ENCODE data around the gene HEY2.
A peak's percentile ranks its signal among the peaks of the same experiment; 100 is the strongest.
"Not testable (repeated sequence)": the region's sequence is repeated elsewhere in the genome, so short reads cannot be mapped to it uniquely, and the experiment has no call there.

The HEY2 gene

DNA sequence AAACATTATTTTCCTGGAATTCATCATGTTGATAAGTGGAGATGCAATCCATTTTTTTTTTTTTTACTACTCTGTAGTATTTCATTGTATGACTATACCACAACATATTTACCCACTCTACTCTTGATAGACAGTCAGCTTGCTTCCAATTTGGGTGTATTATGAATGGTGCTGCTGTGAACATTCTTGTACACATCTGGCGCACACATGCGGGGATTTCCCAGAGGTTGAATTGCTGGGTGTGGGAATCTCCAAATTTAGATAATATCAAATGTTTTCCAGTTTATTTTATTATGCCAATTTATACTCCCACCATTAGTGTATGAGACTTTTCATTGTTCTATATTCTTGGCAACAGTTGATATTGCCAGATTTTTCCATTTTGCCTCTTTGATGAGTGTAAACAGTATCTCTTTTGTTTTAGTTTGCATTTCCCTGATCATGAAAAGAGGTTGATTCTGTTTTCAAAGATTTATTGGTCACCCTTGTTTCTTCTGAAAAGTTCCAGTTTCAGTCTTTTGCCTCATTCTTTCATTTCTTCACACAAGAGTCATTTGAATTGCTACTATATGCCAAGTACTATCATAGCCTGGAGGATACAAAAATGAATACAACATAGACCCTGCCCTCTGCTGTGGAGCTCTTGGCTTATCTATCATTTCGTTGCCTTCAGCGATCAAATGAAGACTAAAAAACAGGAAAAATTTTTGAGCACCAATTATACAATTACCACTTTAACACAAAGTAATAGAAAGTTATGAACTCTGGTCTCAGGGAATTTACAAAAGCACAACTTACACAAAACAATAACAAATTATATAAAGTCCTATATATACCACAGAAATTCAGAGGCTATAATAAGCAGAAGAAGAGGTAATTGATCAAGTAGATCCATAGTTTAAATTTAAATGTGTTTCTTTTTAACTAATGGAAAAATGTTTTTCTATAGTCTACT is 24.2 kb downstream of the HEY2 start:
- DNase-seq: no peak

DNA sequence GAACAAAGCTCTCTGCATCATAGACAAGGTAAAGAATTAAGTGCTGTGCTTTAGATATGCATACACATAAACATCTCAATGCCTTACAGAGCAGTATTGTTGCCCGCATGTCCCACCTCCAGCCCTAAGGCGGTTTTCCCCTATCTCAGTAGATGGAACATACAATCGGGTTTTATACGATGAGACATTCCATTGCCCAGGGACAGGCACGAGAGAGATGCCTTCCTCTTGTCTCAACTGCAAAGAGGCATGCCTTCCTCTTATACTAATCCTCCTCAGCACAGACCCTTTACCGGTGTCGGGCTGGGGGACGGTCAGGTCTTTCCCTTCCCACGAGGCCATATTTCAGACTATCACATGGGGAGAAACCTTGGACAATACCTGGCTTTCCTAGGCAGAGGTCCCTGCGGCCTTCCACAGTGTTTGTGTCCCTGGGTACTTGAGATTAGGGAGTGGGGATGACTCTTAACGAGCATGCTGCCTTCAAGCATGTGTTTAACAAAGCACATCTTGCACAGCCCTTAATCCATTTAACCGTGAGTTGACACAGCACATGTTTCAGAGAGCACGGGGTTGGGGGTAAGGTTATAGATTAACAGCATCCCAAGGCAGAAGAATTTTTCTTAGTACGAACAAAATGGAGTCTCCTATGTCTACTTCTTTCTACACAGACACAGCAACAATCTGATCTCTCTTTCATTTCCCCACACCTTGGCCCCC is 26.8 kb downstream of the HEY2 start:
- DNase-seq: not testable (repeated sequence)

DNA sequence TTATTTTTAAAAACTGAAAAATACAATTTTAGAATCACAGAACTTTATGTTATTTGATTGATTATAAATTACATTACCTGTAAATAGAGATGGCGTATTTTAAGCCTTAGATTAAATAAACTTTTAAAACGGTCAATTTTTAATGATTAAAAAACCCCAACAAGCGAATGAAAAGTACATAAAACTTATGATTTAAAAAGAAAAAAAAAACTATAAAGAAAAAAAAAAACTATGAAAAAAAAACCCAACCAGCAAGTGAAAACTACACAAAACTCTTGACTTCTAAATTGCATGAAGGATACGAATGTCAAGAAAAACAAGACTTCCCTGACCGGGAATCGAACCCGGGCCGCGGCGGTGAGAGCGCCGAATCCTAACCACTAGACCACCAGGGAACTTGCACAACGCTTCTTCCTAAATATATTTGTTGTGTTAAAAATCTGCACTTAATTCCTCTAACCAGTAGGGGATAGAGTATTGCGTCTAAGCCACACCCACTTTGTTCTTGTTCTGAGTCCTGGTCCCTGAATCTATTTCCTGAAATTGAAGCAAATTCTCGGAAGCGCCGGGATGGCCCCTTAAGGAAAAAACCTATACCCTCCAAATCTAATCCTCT is 30.6 kb downstream of the HEY2 start:
- peak; percentile 96 for DNase-seq

DNA sequence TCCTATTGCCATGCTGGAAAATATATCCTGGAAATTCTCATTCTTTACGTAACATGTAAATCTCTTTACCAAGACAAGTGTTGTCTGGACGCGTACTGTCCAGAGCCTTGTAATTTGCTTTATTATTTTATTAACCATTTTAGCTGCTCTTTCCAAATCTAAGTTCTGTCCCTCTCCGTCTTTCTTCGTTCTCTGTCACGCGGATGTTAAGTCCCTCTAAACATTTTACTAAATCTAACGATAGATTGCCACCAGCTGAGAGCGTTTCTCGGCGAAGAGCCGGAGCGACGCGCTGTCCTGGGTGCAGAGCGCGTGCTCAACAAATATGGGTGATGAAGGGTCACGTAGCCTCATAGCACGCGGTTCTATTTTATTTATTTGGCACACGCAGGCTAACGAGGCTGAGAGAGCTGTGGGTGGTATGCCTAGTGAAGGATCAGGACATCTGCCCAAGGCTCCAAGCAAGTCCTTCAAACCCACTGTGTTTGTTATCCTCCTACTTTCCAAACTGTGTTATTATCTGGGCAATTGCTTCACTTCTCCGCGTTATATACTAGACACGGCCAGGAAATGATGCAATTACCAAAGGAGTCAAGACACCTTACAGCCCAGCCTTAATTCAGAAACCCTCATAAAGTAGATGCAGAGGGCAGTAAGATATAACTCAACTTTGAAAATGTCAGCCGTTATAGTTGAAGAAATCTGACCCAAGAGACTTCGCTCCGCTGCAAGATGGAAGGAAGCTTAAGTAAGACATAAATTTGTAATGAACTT is 31.3 kb downstream of the HEY2 start:
- DNase-seq: peak; percentile 86

DNA sequence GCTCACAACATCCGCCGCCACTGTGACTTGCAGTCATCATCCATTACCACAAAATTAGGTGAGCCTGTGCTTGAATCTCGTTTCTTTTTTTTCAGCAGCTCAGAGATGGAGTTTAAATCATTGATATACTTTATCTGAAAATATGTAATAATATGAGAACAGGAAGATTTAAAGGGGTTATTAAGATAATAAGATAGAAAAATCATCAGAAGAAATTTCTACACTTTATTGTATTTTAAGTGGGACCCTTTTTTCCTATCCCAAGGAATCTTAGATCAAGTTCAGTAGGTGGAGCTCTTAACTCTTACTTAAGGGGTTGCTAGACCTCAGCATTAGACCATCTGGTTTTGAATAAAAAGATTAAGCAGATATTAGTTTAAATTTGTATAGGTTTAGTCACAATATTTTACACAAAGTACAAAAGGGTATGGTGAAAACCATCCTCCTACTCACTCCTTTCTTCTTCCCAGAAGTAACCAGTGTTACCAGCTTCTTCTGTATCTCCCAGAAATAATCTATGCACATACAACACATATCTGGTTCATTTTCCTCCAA is 32.0 kb downstream of the HEY2 start:
- DNase-seq: no peak

DNA sequence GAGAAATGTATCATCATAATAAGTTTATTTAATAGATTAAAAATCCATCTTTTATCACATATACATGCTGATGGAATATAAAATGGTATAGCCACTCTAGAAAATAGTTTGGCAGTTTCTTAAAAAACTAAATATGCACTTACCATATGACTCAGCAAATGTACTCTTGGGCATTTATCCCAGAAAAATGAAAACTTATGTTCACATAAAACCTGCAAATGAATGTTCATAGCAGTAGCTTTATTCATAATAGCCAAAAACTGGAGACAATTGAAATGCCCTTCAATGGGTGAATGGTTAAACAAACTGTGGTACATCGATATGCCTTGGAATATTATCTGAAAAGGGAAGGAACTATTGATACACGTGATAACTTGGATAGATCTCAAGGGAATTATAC is 34.9 kb downstream of the HEY2 start:
- no peak for DNase-seq

DNA sequence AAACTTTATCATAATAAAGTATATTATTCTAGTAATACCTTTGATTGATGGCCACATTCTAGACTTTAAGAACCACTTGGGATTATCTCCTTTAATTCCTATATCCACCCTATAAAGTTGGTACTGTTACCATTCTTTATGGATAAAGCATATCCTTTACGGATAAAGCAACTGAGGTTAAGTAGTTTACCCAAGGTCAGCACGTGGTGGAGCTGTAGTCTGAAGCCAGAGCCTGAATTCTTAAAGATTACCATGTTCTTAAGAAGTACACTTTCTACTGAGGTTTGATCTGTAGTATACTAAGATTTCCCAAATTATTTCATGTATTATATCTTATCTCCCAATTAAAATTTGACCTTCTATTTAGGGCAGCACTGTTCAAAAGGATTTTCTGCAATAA is 38.4 kb downstream of the HEY2 start:
- no peak for DNase-seq

DNA sequence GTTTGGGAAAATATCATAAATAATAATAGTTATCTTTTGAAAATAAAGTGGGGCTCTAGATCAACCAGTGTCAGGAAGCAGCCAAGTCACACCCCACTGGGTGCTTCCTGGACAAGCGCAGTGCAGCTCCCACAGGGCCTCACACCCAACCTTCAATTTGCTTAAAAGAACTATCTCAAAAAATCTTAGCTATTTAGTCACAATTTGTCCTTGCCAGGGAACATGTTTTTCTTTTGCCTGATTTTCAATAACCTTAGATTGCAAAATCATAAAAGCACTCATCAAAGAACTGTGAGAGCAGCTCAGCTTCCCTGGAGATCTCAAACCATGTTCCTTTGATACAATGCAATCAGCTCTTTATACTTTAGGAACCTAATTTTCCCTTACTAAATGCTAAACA is 39.7 kb downstream of the HEY2 start:
- DNase-seq: peak; percentile 26

DNA sequence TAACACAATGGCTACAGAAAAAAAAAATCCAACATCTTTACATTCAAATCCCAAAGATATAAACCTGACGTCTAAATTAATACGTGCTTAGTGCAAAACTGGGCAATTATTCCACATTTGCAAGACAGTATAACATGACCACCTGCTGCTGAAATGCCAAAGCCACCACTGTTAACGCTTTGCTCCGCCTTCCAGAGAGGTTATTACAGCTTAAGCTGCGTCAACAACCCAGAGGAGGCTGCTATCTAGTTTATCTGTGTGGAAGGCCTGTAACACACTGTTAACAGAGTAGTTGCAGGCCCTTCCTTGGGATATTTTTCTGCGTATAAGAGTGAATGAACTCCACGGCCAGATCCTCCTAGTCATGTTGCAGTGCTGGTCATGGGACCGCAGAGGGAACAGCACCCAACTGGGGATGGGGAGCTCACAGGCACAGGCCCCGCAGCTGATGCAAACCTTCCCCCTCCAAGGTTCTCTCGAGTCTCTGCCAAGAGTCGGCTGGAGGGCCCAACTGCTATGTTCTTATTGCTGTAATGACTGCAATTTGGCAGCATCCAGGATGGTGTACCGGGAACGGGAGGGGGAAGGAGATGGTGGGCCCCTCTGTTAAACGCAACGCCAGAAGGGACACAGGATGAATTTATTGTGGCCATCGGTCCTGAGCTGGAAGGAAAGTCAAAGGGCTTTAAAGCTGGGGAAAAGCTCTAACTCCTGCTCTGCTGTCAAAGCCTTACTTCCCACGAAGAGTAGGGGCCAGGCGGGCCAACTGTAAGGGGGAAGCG is 40.3 kb downstream of the HEY2 start:
- DNase-seq: peak; percentile 37

DNA sequence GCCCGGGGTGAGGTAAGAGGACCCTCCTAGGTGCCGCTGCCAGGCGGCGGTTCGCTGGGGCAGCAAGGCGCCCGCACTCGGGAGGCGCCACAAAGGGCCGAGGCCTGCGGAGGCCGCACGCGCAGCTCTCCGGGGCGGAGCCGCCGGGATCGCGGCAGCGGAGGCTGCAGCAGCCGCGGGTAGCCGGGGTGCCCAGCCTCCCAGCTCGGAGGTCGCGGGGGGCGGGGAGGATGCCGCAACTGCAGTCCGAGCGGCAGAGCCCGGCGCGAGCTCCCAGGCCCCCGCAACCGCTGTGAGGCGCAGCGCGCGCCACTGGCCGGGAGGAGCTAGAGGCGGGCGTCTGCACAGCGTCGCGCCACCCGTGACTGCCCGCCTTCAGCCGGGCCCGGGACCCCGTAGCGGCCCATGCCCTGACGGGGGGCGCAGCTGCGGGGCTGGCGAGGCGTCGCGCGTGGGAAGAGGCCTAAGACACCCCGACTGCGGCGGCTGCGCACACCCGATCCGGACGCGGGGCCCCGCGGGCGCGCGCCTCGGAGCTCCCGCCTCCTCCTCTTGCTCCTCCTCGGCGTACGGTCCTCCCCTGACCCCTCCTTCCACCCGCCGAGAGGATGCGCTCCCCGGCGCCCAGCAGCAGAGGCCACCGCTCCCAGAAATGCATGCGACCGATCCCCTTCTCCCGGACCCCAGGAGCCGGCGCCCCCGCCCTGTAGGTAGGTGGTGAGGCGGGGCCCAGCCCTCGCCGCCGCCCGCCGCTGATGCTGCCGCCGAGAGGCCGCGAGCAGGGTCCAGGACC is 41.1 kb downstream of the HEY2 start, which contains the start of gene NCOA7:
NCOA7 (plus strand) TSS at position 603 of the 793 bp plus-strand sequence. CDS start 24,395 bp downstream, outside the sequence.
- peak; percentile 83 for DNase-seq

DNA sequence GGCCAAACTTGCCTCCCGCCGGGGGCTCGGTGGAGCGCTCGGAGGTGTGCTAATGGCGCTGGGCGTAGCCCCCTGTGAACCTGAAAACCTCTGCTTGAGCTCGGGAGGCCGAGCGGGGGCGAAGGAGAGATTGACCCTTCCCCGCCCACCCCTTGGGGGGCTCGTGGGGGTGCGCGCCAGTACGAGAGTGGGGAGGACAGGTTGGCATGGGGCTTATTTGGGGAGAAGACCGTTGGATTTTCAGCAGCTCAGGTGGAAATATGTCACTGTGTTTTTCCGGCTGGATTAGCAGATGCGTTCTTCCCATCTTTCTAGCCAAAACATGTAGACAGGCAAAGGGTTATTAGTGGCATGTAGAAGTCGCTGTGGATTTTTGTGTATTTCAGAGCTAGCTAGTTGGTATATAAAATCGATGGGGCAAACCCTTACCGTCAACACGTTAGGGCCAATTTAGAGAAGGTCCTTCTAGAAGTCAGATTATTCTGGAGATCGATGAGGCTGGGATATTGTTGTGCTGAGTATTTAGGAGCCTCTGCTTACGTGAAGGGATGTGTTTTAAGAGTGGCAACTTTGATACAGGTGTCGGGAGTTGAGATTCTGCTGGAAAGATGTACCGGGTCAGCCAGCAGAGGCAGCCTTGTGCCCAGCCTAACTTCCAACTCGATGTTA is 41.9 kb downstream of the HEY2 start:
- peak; percentile 68 for DNase-seq

DNA sequence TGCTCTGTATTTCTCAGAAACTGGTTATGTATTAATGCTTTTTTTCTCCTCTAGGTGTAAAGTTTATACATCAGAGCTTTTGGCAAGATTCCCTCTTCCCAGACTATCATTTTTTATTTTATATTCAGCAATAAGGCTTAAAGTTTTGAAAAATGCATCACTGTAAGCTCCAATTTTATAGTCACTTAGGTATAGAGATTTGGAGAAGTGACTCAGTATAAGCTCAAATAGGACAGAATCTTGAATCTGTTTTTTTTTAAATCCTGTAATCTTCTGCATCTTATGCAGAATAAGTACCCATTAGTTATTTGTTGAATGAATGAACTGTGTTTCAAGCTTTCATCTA is 42.4 kb downstream of the HEY2 start:
- no peak for DNase-seq

DNA sequence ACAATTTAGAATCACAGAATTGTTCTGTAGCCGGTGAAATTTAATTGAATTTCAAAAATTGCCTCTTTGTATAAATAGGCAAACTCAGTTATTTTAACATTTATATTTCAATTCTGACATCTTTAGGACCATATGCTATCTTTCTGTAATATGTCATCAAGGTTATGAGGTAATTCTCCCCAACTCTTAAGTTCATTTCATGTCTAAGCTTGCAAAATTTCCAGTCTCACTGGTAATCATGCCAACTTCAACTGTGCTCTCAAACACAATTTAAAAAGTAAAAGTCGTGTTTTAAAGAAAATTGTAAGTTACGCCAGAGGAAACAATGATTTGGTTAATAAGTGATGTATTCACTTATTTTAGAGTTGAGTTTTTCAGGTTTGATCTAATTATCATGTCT is 42.7 kb downstream of the HEY2 start:
- no peak for DNase-seq

DNA sequence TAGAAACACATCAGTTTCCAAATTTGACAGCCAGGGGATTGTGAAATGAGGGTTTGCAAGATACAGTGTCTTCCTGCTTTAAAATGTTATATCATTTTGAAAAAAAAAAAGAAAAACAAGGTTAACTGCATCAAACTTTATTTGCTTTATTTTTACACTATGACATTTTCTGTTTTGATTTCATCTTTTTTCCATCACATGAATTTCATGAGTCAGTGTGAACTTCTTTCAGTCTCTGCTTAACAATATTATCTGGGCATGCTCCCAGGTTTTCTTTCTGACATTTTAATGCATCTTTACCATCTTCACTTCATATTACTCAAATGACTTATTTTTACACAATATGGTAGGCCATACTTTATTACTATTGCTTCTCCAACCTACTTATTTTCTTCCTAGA is 43.2 kb downstream of the HEY2 start:
- DNase-seq: no peak

DNA sequence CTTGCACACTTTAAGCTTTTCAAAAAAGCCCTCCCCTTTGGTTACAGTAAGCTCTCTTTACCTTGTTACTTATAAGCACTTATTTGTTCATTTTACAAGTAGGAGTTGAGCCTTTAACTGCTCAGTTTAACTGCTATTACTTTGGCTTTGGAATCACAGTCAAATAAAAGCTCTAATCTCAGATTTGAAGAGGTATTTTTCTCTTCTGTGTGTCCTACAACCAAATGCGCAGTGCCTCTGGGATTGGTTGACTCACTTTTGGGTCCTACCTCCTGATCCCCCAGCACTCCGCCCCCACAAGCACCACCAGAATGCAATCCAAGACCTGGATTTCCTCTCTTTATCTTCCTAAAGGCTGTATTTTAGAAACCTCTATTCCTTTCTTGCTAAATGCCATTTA is 43.8 kb downstream of the HEY2 start:
- no peak for DNase-seq

DNA sequence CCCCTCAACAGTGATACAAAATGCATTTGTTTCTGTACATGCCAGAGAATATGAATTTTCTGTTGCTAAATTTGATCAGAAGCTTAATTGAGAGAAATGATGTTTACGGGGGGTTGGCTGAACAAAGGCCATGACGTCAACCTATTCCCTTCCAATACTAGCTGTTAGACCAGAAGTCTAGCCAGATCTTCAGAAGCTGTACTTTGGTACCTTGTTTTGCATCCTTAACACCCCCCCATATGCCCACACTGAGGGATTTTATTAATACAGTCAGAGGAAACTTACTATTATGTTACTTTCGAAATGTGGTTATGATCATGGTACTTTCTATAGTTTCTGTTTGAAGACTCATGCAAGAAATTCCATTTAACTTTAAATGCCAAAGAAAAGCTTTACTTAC is 44.4 kb downstream of the HEY2 start:
- DNase-seq: peak; percentile 43

DNA sequence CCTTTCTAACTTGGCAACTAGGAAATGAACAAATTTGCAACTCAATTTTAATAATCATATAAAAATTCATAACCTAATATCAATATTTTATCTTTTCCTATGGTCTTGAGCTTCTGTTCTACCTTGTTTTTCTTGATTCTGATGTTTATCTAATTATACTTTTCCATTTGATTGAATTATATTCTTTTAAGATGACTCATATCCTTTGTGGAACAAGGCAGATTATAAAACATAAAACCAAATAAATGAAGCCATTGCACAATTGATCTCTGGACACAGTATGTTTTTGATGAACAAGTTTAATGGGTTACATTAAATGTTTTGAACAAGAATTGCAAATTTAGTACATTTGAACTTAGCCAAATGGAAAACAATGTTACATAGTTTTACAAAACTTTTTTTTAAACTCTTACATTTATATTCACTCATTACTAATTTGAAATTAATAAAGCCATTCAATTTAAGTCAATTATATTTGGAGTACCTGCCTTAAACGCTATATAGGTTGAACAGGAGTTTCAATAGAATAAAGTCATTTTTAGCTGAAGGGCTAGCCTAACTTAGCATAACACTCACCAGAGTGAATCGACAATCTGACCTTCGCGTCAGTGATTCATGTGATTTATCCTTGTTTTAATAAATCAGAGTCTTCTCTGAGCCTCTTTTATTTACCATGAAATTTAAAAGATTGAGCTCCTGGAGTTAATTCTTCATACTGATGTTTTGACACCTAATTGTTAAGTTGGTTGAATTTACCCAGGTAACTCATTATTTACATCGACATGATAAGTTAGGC is 45.1 kb downstream of the HEY2 start:
- DNase-seq: no peak

DNA sequence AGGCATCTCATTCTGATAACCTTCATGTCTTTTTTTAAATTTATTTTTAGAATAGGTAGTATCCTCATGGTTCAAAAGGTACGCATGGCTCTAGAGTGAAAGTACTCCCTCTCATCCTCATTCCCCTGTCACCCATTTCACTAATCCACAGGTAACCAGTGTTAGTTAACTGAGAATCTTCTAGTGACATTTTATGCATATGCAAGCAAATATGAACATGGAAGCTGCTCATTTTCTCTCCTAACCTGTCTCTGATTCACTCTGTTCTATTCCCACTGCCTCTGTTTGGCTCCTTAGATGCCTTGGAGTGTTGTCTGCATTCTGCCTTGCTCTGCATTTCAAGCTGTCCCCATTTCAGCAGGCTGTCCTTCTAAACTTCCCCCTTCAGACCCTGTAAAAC is 45.9 kb downstream of the HEY2 start:
- no peak for DNase-seq

DNA sequence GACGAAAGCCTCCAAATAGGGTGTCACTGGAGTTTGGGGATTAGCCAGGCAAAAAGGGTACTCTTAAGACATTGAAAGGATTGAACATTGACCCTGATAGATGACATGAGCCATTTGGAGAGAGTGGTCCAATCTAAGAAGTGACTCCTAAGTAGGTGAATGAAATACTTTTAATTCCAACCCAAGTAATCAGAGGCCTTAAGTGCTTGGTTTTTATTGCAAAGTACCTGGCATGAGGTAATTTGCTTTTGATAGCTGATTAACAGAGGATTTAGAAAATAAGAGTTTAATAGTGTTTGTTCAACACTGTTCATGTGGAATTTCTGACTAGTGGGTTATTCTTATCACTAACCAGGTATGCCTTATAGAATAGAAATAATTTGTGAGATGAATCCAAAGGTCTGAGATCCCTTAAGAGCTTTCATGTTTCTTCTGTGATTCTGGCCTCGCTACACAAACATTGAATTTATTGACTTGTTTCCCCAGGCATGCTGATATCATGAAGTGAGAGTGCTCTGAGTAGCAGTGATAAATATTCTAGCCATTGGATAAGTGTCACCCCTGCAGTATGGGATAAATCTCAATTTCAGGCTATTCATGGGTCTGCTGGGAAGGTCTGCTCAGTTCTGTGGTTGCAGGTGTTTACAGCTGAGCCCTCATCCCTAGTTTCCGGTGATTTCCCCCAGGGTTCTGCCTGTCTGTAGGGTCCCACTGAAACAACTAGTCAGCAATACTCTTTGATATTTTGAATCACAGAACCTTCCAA is 47.9 kb downstream of the HEY2 start:
- no peak for DNase-seq

Data from CD4-positive, alpha-beta T cell treated with Interleukin-17A for 1 hour (primary cell).